HG02759 (cell line): ENCODE data around the gene GNL1.
"Not testable (repeated sequence)": the region's sequence is repeated elsewhere in the genome, so short reads cannot be mapped to it uniquely, and the experiment has no call there.

Experiments
- ATAC-seq: cut with Tn5 transposase; IDR thresholded peaks from one replicate; pipeline ENCODE4 v1.9.1; 2021; ENCODE audit warnings: mild to moderate bottlenecking, moderate library complexity; ENCODE audit not compliant: unreplicated experiment

The GNL1 gene

DNA sequence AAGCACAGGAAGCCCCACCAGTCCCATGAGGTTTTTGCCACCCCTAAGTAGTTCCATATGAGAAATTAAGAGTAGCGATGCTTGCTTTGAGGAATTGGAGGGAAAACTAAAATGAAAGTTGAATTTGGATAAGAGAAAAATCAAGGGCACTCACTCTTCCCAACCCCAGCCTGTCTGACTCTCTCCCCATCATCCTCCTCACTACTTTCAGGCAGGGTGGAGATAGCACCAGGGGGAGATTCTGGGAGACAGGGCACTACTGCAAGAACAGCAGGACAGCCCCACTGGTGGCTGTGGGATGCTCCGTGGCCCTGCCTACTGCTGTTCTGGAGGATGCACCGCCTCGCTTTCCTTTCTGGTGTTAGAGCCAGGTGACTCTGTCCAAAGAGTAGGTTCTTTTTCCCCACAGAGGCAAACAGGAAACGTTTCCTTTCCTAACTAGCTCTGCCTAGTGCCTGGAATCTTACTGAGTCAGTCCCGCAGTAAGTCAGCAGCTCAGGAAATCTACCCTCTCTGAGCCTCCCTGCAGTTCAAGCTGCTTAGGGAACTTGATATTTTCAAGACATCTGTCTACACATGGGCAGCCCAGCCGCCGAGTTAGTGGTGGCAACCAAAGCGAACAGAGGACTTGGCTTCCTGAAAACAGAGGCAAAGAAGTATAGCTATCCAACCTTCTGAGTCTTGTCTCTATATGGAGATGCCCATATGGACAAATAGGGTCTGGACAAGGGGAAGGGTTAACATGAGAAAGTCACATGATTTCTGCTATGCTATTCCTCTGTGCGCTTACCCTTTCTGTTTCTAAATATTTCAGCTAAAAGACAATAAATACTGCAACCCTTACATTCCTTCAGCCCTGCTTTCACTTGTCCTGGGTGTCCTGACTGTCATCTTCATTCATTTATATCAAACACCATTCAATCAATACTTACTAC lies 55.6 kb downstream of the GNL1 start:
- no peak for ATAC-seq

GRCh38 chr6:30498705-30499104 lies 57.6 kb downstream of the GNL1 start:
- not testable (repeated sequence) for ATAC-seq

GRCh38 chr6:30497714-30498113 lies 58.6 kb downstream of the GNL1 start:
- ATAC-seq: no peak

DNA sequence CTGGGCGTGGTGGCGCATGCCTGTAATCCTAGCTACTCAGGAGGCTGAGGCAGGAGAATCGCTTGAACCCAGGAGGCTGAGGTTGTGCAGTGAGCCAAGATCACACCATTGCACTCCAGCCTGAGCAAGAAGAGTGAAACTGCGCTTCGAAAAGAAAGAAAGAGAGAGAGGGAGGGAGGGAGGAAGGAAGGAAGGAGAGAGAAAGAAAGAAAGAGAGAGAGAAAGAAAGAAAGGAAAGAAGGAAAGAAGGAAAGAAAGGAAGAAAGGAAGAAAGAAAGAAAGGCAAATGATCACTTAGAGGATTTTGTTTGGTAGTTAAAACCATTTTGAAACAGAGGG lies 59.1 kb downstream of the GNL1 start:
- ATAC-seq: not testable (repeated sequence)

DNA sequence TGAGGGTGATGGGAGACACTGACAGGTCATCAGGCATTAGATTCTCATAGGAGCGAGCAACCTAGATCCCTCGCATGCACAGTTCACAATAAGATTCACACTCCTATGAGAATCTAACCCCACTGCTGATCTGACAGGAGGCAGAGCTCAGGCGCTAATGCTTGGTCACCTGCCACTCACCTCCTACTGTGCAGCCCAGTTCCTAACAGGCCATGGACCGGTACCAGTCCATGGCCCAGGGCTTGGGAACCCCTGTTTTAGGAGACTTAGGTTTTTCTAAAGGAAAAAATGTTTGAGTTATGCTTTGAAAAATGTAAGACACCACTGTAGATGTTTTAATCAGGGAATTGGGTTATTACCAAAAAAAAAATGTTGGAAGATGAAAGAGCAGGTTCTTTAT lies 60.3 kb downstream of the GNL1 start:
- no peak for ATAC-seq

- not testable (repeated sequence) for ATAC-seq
Observed at GRCh38 chr6:30495060-30495459, 61.2 kb downstream of the GNL1 start.

- no peak for ATAC-seq
Observed at GRCh38 chr6:30494291-30494861, 61.9 kb downstream of the GNL1 start.

DNA sequence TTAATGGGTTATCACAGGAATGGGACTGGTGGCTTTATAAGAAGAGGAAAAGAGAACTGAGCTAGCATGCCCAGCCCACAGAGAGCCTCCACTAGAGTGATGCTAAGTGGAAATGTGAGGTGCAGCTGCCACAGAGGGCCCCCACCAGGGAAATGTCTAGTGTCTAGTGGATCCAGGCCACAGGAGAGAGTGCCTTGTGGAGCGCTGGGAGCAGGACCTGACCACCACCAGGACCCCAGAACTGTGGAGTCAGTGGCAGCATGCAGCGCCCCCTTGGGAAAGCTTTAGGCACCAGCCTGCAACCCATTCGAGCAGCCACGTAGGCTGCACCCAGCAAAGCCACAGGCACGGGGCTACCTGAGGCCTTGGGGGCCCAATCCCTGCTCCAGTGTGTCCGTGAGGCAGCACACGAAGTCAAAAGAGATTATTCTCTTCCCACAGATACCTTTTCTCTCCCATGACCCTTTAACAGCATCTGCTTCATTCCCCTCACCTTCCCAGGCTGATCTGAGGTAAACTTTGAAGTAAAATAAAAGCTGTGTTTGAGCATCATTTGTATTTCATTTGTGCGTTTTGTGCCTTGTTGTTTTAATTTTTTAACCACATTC lies 62.5 kb downstream of the GNL1 start:
- ATAC-seq: no peak

DNA sequence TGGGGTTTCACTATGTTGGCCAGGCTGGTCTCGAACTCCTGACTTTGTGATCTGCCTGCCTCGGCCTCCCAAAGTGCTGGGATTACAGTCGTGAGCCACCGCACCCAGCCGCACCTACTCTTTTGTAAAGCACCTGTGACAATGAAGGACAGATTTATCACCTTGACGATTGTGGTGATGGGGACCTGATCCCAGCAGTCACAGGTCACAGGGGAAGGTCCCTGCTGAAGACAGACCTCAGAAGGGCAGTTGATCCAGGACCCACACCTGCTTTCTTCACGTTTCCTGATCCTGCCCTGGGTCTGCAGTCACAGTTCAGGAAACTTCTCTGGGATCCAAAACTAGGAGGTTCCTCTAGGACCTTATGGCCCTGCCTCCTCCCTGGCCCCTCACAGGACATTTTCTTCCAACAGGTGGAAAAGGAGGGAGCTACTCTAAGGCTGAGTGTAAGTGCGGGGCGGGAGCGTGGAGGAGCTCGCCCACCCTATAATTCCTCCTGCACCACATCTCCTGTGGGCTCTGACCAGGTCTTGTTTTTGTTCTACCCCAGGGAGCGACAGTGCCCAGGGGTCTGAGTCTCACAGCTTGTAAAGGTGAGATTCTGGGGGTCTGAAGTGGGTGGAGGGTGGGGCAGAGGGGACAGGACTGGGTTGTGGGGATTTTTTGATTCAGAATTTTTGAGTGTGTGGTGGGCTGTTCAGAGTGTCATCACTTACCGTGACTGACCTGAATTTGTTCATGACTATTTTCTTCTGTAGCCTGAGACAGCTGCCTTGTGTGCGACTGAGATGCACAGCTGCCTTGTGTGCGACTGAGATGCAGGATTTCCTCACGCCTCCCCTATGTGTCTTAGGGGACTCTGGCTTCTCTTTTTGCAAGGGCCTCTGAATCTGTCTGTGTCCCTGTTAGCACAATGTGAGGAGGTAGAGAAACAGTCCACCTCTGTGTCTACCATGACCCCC lies 64.0 kb downstream of the GNL1 start:
- ATAC-seq: no peak
